A673 (cell line): Measurements from ENCODE around the gene ISOC2.

ENCODE experiments used
- EZH2 ChIP-seq: fragments of 200-600 bp; sonication (generic); IDR thresholded peaks from 2 replicates; pipeline ENCODE4 v1.6.1; 2017; ENCODE audit warnings: borderline replicate concordance, low read depth, mild to moderate bottlenecking, mixed read lengths, antibody characterized with exemption, low read length; ENCODE audit not compliant: poor library complexity, severe bottlenecking
- TF ChIP-seq, protein P1 (sequence below): fragments of 300-800, 200-600 bp; sonication (generic); conservative IDR thresholded peaks from 2 replicates; pipeline ENCODE4 v1.5.1; 2017; ENCODE audit warnings: low read depth, mild to moderate bottlenecking, antibody characterized with exemption, low read length, moderate library complexity, mixed read lengths

DNA sequence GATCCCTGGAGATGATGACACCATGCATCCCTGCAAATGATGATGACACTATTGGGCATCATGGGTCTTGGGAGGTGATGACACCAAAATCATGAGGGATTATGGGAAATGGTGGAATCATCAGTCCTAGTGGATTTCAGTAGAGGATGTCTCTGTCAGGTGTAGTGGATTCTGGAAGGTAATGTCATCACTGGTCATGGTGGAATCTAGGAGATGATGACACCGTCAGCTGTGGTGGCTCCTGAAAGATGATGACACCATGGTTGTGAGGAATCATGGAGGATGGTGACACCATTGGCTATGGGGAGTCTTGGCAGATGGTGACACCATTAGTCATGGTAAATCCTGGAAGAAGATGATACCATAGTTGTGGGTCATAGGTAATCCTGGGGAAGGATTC, 30.3 kb downstream of the ISOC2 start:
- TF ChIP-seq EZH2, result no peak
- TF ChIP-seq, protein P1, sequence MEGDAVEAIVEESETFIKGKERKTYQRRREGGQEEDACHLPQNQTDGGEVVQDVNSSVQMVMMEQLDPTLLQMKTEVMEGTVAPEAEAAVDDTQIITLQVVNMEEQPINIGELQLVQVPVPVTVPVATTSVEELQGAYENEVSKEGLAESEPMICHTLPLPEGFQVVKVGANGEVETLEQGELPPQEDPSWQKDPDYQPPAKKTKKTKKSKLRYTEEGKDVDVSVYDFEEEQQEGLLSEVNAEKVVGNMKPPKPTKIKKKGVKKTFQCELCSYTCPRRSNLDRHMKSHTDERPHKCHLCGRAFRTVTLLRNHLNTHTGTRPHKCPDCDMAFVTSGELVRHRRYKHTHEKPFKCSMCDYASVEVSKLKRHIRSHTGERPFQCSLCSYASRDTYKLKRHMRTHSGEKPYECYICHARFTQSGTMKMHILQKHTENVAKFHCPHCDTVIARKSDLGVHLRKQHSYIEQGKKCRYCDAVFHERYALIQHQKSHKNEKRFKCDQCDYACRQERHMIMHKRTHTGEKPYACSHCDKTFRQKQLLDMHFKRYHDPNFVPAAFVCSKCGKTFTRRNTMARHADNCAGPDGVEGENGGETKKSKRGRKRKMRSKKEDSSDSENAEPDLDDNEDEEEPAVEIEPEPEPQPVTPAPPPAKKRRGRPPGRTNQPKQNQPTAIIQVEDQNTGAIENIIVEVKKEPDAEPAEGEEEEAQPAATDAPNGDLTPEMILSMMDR, result no peak
